ENCODE measurements around the gene MAST4. TPM values are rescaled to one million over a fixed set of nuclear protein-coding genes. Genes with fewer than 3 reads are reported as not detected.

Gene MAST4
- total RNA-seq, 1 donor from 2014 or later, result 55.2 TPM

- TF ChIP-seq, protein P1, sequence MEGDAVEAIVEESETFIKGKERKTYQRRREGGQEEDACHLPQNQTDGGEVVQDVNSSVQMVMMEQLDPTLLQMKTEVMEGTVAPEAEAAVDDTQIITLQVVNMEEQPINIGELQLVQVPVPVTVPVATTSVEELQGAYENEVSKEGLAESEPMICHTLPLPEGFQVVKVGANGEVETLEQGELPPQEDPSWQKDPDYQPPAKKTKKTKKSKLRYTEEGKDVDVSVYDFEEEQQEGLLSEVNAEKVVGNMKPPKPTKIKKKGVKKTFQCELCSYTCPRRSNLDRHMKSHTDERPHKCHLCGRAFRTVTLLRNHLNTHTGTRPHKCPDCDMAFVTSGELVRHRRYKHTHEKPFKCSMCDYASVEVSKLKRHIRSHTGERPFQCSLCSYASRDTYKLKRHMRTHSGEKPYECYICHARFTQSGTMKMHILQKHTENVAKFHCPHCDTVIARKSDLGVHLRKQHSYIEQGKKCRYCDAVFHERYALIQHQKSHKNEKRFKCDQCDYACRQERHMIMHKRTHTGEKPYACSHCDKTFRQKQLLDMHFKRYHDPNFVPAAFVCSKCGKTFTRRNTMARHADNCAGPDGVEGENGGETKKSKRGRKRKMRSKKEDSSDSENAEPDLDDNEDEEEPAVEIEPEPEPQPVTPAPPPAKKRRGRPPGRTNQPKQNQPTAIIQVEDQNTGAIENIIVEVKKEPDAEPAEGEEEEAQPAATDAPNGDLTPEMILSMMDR (IDR thresholded peaks at IDR 0.05), result no peak
- no peak for DNase-seq (ENCODE audit: low spot score in 2 of 2)
- intact Hi-C loops (cut with DNase I), result no loop called here
- Histone ChIP-seq H3K9me3 (no peaks in the 10 kb centered on the region), H3K4me1 (no peaks in the 10 kb centered on the region), H3K4me3 (no peak overlapping the region), H3K27me3 (no peaks in the 10 kb centered on the region), H3K36me3 (no peaks in the 10 kb centered on the region), H3K27ac (no peak overlapping the region)
These were observed 128.4 kb downstream of the MAST4 start for GRCh38 chr5:66724349-66725139.

DNA sequence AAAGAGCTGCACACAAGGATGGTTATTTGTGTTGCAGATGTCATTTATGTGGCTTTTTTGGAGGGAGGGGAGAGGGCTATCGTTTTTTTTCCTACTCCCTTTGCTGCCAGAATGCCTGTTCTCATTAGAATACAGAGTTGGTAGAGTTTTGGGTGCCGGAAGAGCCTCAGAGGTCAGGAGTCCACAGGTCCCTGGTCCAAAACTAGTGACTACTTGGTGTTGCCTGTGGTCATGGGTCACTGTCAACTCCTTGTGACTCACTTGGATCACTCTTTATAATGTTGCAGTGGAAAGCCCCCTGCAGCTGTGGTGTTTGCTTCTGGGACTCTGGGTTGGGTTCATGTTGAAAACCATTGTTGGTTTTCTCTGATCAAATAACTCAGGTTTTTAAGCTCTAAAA, 131.4 kb downstream of the MAST4 start:
- intact Hi-C loops (cut with DNase I), result no loop called here
- Histone ChIP-seq H3K4me3 (no peak overlapping the region), H3K27ac (no peak overlapping the region), H3K4me1 (no peaks in the 10 kb centered on the region), H3K36me3 (no peaks in the 10 kb centered on the region), H3K27me3 (no peaks in the 10 kb centered on the region), H3K9me3 (no peaks in the 10 kb centered on the region)
- no peak for DNase-seq (ENCODE audit: low spot score in 2 of 2)
- TF ChIP-seq, protein P1 (IDR thresholded peaks at IDR 0.05), result no peak

DNA sequence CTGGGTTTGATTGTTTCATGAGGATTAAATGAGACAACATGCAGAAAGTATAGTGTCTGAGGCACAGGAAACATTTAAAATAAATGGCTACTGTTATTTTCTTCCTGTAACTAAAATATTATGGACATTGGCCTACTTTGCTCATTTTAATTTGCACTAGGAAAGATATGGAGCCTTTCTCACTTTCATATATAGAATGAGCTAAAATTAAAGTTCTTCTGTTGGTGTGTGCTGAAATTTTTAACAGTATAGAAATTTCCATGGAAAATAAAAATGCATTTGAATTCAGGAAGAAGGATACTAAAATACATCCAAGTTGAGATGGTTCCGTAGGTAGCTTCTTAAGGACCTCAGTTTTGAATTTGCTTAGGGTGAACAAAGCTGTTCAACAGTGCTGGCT, 131.9 kb downstream of the MAST4 start:
- Histone ChIP-seq H3K9me3 (no peaks in the 10 kb centered on the region), H3K4me1 (no peaks in the 10 kb centered on the region), H3K27ac (no peak overlapping the region), H3K36me3 (no peaks in the 10 kb centered on the region), H3K27me3 (no peaks in the 10 kb centered on the region), H3K4me3 (no peak overlapping the region)
- DNase-seq (ENCODE audit: low spot score in 2 of 2), result no peak
- TF ChIP-seq, protein P1 (IDR thresholded peaks at IDR 0.05), result no peak
- intact Hi-C loops (cut with DNase I), result no loop called here

DNA sequence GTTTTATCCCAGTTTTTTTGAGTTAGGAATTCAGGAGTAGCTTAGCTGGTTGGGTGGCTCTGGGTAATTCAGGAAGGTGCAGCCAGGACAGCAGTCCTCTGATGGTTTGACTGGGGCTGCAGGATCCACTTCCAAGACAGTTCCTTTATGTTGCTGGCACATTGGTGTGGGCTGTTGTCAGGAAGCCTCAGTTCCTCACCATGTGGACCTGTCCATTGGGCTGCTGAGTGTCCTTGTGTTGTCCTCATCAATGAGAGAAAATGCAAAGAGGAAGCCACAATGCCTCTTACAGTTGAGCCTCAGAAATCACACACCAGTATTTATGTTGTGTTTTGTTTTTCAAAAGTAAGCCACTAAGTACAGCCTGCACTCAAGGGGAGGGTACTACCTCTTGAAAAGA, 140.9 kb downstream of the MAST4 start:
- intact Hi-C loops (cut with DNase I), result no loop called here
- no peak for DNase-seq (ENCODE audit: low spot score in 2 of 2)
- TF ChIP-seq, protein P1 (IDR thresholded peaks at IDR 0.05), result no peak
- Histone ChIP-seq H3K27ac (no peak overlapping the region), H3K4me1 (no peaks in the 10 kb centered on the region), H3K27me3 (no peaks in the 10 kb centered on the region), H3K36me3 (no peaks in the 10 kb centered on the region), H3K4me3 (no peak overlapping the region), H3K9me3 (no peaks in the 10 kb centered on the region)

- no peak overlapping the region for H3K4me3 ChIP-seq
- no peak overlapping the region for H3K27ac ChIP-seq
- H3K27me3 ChIP-seq, result no peaks in the 10 kb centered on the region
- H3K9me3 ChIP-seq, result no peaks in the 10 kb centered on the region
- TF ChIP-seq, protein P1 (IDR thresholded peaks at IDR 0.05), result no peak
- DNase-seq (ENCODE audit: low spot score in 2 of 2), result no peak
- H3K36me3 ChIP-seq, result no peaks in the 10 kb centered on the region
- intact Hi-C loops (cut with DNase I), result no loop called here
- no peaks in the 10 kb centered on the region for H3K4me1 ChIP-seq
These were observed 141.9 kb downstream of the MAST4 start for GRCh38 chr5:66738136-66738535.
